Tibial nerve (tissue), 4 donors: Measurements from ENCODE around the gene THPO. TPM values are rescaled to one million over a fixed set of nuclear protein-coding genes. Genes with fewer than 3 reads are reported as not detected.

Experiments used
- DNase-seq, 2 donors: peaks; one replicate each; pipeline ENCODE4 v3.0.0-alpha.2; 2019; ENCODE audit warnings: low spot score in 2 of 2
- H3K27ac ChIP-seq, 4 donors: fragments of 200-600 bp; sonication (generic) in 3 of 4; one replicate each; pipeline ENCODE4 v1.5.1; 2017 to 2019; ENCODE audit warnings: mild to moderate bottlenecking in 1 of 4
- H3K27me3 ChIP-seq, 2 donors: fragments of 200-600 bp; sonication (generic) in 1 of 2; one replicate each; pipeline versions ENCODE4 v1.5.1 to v1.6.0; 2017 to 2019
- H3K36me3 ChIP-seq, 3 donors: fragments of 200-600 bp; sonication (generic); one replicate each; pipeline ENCODE4 v1.5.1; 2018 to 2019
- H3K4me1 ChIP-seq, 4 donors: fragments of 200-600 bp; sonication (generic) in 3 of 4; one replicate each; pipeline ENCODE4 v1.5.1; 2017 to 2019
- H3K4me3 ChIP-seq, 4 donors: fragments of 200-600 bp; sonication (generic) in 3 of 4; one replicate each; pipeline ENCODE4 v1.5.1; 2017 to 2019; ENCODE audit warnings: mild to moderate bottlenecking in 1 of 4, moderate library complexity in 1 of 4
- H3K9me3 ChIP-seq, 4 donors: fragments of 200-600 bp; sonication (generic) in 3 of 4; one replicate each; pipeline ENCODE4 v1.5.1; 2017 to 2019
- CTCF ChIP-seq, 5 experiments: fragments of 200-600 bp in 3 of 5; fragments of 450-650 bp in 2 of 5; sonication (generic) in 3 of 5; IDR thresholded peaks; one replicate each; pipeline ENCODE4 v1.5.1; 2016 to 2019; ENCODE audit warnings: antibody characterized with exemption in 5 of 5, mild to moderate bottlenecking in 3 of 5, moderate library complexity in 2 of 5
- EP300 ChIP-seq, 2 donors: sonication (generic); formaldehyde crosslinking; IDR thresholded peaks; one replicate each; pipeline ENCODE4 v1.6.1; 2017; ENCODE audit warnings: antibody characterized with exemption in 2 of 2, mild to moderate bottlenecking in 1 of 2
- POLR2A ChIP-seq, 2 donors: fragments of 450-650 bp; IDR thresholded peaks; one replicate each; pipeline ENCODE4 v1.6.1; 2017; ENCODE audit warnings: antibody characterized with exemption in 2 of 2, mild to moderate bottlenecking in 2 of 2, moderate library complexity in 2 of 2
- WGBS, 2 donors: methylation state at CpG; one replicate each; pipeline ENCODE4 v1.1.5; 2018; 5-methylcytosine and 5-hydroxymethylcytosine counted together
- total RNA-seq, 4 donors: library from RNA; depleted of rRNA; stranded (reverse); fragments of >200 nt; gene quantifications; one replicate each; pipeline ENCODE4 v1.1.0, GENCODE V29; 2016

Gene THPO
- total RNA-seq, 4 donors from 2014 or later: 0.20 to 0.84 (median 0.44) TPM; not detected in 1

GRCh38 chr3:184384342-184384741, 6.3 kb upstream of the THPO start:
- Histone ChIP-seq H3K27ac (no peak overlapping the region), H3K4me3 (no peak overlapping the region), H3K9me3 (no peaks in the 10 kb centered on the region), H3K27me3 (peaks cover 0 to 11% of the 10 kb centered on the region in 2 donors), H3K36me3 (peaks cover 0 to 38% (median 0%) of the 10 kb centered on the region in 3 donors), H3K4me1 (peaks cover 0 to 22% (median 8%) of the 10 kb centered on the region in 4 donors)
- WGBS, 2 donors: 81 to 92% methylated on average over 9 of the region's 9 CpGs
- TF ChIP-seq POLR2A (IDR thresholded peaks at IDR 0.05) (no peak), CTCF (IDR thresholded peaks at IDR 0.05) (no peak), EP300 (IDR thresholded peaks at IDR 0.05) (no peak)
- no peak for DNase-seq

GRCh38 chr3:184383033-184383740, 5.2 kb upstream of the THPO start:
- H3K4me3 ChIP-seq: no peak overlapping the region
- TF ChIP-seq CTCF (IDR thresholded peaks at IDR 0.05): no peak
- no peak for TF ChIP-seq POLR2A (IDR thresholded peaks at IDR 0.05)
- TF ChIP-seq EP300 (IDR thresholded peaks at IDR 0.05): no peak
- no peak overlapping the region for H3K27ac ChIP-seq
- peaks cover 0 to 34% (median 8%) of the 10 kb centered on the region in 4 donors for H3K4me1 ChIP-seq
- H3K36me3 ChIP-seq: peaks cover 0 to 31% (median 0%) of the 10 kb centered on the region in 3 donors
- no peak for DNase-seq
- no peaks in the 10 kb centered on the region for H3K9me3 ChIP-seq
- WGBS, 2 donors: 94 to 95% methylated on average over 12 to 15 of the region's 15 CpGs
- peaks cover 0 to 11% of the 10 kb centered on the region in 2 donors for H3K27me3 ChIP-seq

GRCh38 chr3:184382326-184383032, 4.5 kb upstream of the THPO start:
- H3K4me1 ChIP-seq: peaks cover 0 to 40% (median 8%) of the 10 kb centered on the region in 4 donors
- DNase-seq: no peak
- WGBS, 2 donors: 89 to 90% methylated on average over 16 of the region's 16 CpGs

GRCh38 chr3:184381261-184382224, 3.5 kb upstream of the THPO start:
- WGBS, 2 donors: 8 to 10% methylated on average over 18 to 45 of the region's 55 CpGs
- Histone ChIP-seq H3K27me3 (peaks cover 0 to 17% of the 10 kb centered on the region in 2 donors), H3K4me1 (peaks cover 0 to 40% (median 8%) of the 10 kb centered on the region in 4 donors), H3K4me3 (peak overlapping the region; percentile 10 to 62 (median 44)), H3K9me3 (no peaks in the 10 kb centered on the region), H3K36me3 (peaks cover 0 to 19% (median 0%) of the 10 kb centered on the region in 3 donors), H3K27ac (peak overlapping the region in 3 of 4 donors; percentile 17 to 87 (median 17))
- TF ChIP-seq CTCF (IDR thresholded peaks at IDR 0.05) (no peak), EP300 (IDR thresholded peaks at IDR 0.05) (no peak), POLR2A (IDR thresholded peaks at IDR 0.05) (no peak)
- DNase-seq: peak in 1 of 2 donors; percentile 46

More at GRCh38 chr3:184382326-184383032, 4.5 kb upstream of the THPO start:
- Histone ChIP-seq H3K27ac (no peak overlapping the region), H3K4me3 (no peak overlapping the region), H3K27me3 (peaks cover 0 to 17% of the 10 kb centered on the region in 2 donors), H3K9me3 (no peaks in the 10 kb centered on the region), H3K36me3 (peaks cover 0 to 26% (median 0%) of the 10 kb centered on the region in 3 donors)
- TF ChIP-seq EP300 (IDR thresholded peaks at IDR 0.05): no peak
